Heart left ventricle (tissue), 16 donors: ENCODE measurements around the gene SLC10A7. TPM values are rescaled to one million over a fixed set of nuclear protein-coding genes. Genes with fewer than 3 reads are reported as not detected.

Experiments
- ATAC-seq, 4 donors: fragments of 200-7000 bp; cut with Tn5 transposase; one replicate each; pipeline ENCODE4 v1.9.1; 2020 to 2022; ENCODE audit warnings: moderate library complexity in 4 of 4, mild to moderate bottlenecking in 3 of 4, moderate number of reproducible peaks in 1 of 4
- DNase-seq, 5 donors: peaks; one replicate each; pipeline ENCODE4 v3.0.0-alpha.2; 2020
- H3K27ac ChIP-seq, 12 donors: fragments of 200-600 bp; sonication (generic) in 4 of 12; one replicate each; pipeline versions ENCODE4 v1.5.0 to v1.8.0; 2016 to 2022; ENCODE audit warnings: mild to moderate bottlenecking in 2 of 12
- H3K27me3 ChIP-seq, 9 donors: fragments of 200-600 bp; sonication (generic) in 2 of 9; one replicate each; pipeline versions ENCODE4 v1.5.1 to v1.8.0; 2016 to 2022; ENCODE audit warnings: mild to moderate bottlenecking in 3 of 9
- H3K36me3 ChIP-seq, 9 donors: fragments of 200-600 bp; sonication (generic) in 2 of 9; one replicate each; pipeline versions ENCODE4 v1.5.0 to v1.8.0; 2018 to 2022; ENCODE audit warnings: mild to moderate bottlenecking in 2 of 9
- H3K4me1 ChIP-seq, 12 donors: fragments of 200-600 bp; sonication (generic) in 4 of 12; one replicate each; pipeline versions ENCODE4 v1.5.0 to v1.8.0; 2016 to 2022; ENCODE audit warnings: mild to moderate bottlenecking in 3 of 12
- H3K4me3 ChIP-seq, 12 donors: fragments of 200-600 bp; sonication (generic) in 4 of 12; one replicate each; pipeline versions ENCODE4 v1.5.0 to v1.8.0; 2017 to 2022; ENCODE audit warnings: mild to moderate bottlenecking in 9 of 12, moderate library complexity in 4 of 12
- H3K9me3 ChIP-seq, 12 donors: fragments of 200-600 bp; sonication (generic) in 4 of 12; one replicate each; pipeline versions ENCODE4 v1.5.0 to v1.8.0; 2016 to 2022; ENCODE audit warnings: mild to moderate bottlenecking in 1 of 12
- POLR2A ChIP-seq, 2 donors: fragments of 450-650 bp; IDR thresholded peaks; one replicate each; pipeline ENCODE4 v1.6.1; 2017; ENCODE audit warnings: antibody characterized with exemption in 2 of 2, mild to moderate bottlenecking in 2 of 2, moderate library complexity in 2 of 2
- WGBS, 4 donors: extraction: QIAGEN DNeasy Blood & Tissue Kit in 2 of 4; methylation state at CpG; one replicate each; pipeline versions ENCODE4 v1.1.5 to v1.1.7; 2013 to 2018; 5-methylcytosine and 5-hydroxymethylcytosine counted together
- intact Hi-C, 10 donors: fragments of 100-400 bp; cut with DNase I; formaldehyde crosslinking; loops; one replicate each; pipeline versions ENCODE4 v1.11.1 to v1.14.2; 2022
- polyA plus RNA-seq, 2 donors: library from polyadenylated mRNA; stranded (reverse); fragments of 200-250 nt; gene quantifications; one replicate each; pipeline ENCODE4 v1.2.3, GENCODE V29; 2013
- total RNA-seq, 9 donors: library from RNA; depleted of rRNA in 2 of 9; stranded (reverse); fragments of >200 nt in 2 of 9; fragmentation: NEBNext Ultra II Directional in 3 of 9; extraction: Animal tissue kit (Norgen Biotek cat#: 25700) in 3 of 9; gene quantifications; one replicate each; pipeline versions ENCODE4 v1.1.0 to v1.2.4, GENCODE V29; 2016 to 2023
- TF ChIP-seq, protein P1 (sequence below), 12 donors: fragments of 200-600 bp; sonication (generic) in 4 of 12; IDR thresholded peaks; one replicate each; pipeline versions ENCODE4 v1.5.0 to v1.8.0; 2018 to 2022; ENCODE audit warnings: antibody characterized with exemption in 12 of 12, mild to moderate bottlenecking in 5 of 12
- donor health status: ischemic (EF 13 %, LVEDD 7.1; RV severe dilation, severe dysfunction).
- donor health status: healthy with polysubstance abuse.
- donor health status: DM: no; HTN: yes; CAD: no.
- donor health status: DM: no; HTN: no; CAD: no.
- donor health status: ischemic (EF 25% LVEDD 6.9; RV normal size, moderate dysfunction).
- donor health status: ischemic (EF 25% LVEDD 5.7; RV mildly dilated, moderate dysfunction).
- donor health status: healthy.
- donor health status: DM: yes; HTN: yes; CAD: no.
- donor health status: ischemic (EF 35%, LVEDD 5.7; RV mildly dilated, moderate dysfunction).
- donor health status: nonischemic (EF 11% LVEDD 7.7; RV severe dilation, severe dysfunction).
- donor health status: DM: yes; HTN: yes; CAD: no.
- donor health status: PGD.
- donor health status: ischemic (EF 29% LVEDD 5.4; RV normal size, mild dysfunction).
- donor health status: nonischemic (EF 23%, LVEDD 6.1; RV moderate dilation, normal function).

SLC10A7 gene
- total and polyA plus RNA-seq, 11 donors = 1.2 to 8.7 (median 3.1) TPM

DNA sequence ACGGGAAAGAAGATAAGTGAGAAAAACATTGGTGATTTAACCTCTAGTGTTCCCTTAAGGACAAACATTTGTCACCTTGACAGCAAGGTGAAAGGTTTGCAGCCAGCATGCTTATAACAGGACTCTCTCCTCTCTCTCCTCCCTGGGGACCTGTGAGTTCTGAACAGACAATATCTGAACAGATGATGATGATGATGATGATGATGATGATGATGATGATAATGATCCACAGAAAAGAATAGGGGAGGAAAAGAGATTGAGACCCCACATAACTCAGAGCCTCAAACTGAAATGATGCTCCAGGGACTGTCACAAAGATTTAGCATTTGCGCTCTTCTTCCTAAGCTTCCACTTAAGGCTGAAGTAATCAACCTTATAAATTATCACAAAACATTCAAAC lies 103.9 kb downstream of the SLC10A7 start:
- Histone ChIP-seq H3K36me3 (no peaks in the 10 kb centered on the region), H3K27ac (no peak overlapping the region), H3K9me3 (no peaks in the 10 kb centered on the region), H3K27me3 (no peaks in the 10 kb centered on the region), H3K4me3 (no peak overlapping the region), H3K4me1 (no peaks in the 10 kb centered on the region)
- intact Hi-C loops = no loop called here
- no peak for DNase-seq
- no peak for ATAC-seq
- no peak for TF ChIP-seq POLR2A (IDR thresholded peaks at IDR 0.05)
- TF ChIP-seq, protein P1, sequence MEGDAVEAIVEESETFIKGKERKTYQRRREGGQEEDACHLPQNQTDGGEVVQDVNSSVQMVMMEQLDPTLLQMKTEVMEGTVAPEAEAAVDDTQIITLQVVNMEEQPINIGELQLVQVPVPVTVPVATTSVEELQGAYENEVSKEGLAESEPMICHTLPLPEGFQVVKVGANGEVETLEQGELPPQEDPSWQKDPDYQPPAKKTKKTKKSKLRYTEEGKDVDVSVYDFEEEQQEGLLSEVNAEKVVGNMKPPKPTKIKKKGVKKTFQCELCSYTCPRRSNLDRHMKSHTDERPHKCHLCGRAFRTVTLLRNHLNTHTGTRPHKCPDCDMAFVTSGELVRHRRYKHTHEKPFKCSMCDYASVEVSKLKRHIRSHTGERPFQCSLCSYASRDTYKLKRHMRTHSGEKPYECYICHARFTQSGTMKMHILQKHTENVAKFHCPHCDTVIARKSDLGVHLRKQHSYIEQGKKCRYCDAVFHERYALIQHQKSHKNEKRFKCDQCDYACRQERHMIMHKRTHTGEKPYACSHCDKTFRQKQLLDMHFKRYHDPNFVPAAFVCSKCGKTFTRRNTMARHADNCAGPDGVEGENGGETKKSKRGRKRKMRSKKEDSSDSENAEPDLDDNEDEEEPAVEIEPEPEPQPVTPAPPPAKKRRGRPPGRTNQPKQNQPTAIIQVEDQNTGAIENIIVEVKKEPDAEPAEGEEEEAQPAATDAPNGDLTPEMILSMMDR (IDR thresholded peaks at IDR 0.05) = no peak
- 59 to 66% (median 64%) methylated on average over 2 of the region's 2 CpGs for WGBS, 4 donors

DNA sequence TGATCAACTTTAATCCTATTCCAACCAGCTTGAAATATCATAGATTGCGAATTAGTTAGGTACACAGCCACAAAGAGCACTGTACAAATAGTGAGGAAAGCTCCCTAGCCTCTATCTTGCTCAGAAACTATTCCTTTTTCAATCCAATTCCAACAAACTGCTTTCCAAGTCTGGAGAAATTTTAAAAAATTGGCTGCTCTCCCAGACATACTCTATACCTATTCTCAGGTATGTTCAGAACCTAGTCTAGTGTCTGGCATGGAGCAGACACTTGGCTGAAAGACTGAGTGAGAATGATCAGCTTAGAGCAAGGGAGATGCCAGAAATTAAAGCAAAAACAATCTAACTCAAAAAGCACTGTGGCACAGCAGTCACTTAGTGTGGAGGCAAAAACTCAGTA lies 105.9 kb downstream of the SLC10A7 start:
- ATAC-seq (no peak), DNase-seq (no peak)
- 94 to 98% (median 96%) methylated on average over 1 of the region's 1 CpG for WGBS, 4 donors
- no peak overlapping the region for H3K27ac ChIP-seq
- H3K4me3 ChIP-seq = no peak overlapping the region
- TF ChIP-seq POLR2A (IDR thresholded peaks at IDR 0.05) = no peak
- TF ChIP-seq, protein P1 (IDR thresholded peaks at IDR 0.05) = no peak
- H3K9me3 ChIP-seq = no peaks in the 10 kb centered on the region
- H3K4me1 ChIP-seq = no peaks in the 10 kb centered on the region
- H3K27me3 ChIP-seq = no peaks in the 10 kb centered on the region
- intact Hi-C loops = no loop called here
- H3K36me3 ChIP-seq = no peaks in the 10 kb centered on the region

GRCh38 chr4:146407669-146408084 lies 114.1 kb downstream of the SLC10A7 start:
- Histone ChIP-seq H3K4me3 (no peak overlapping the region), H3K27me3 (no peaks in the 10 kb centered on the region), H3K4me1 (peaks cover 0 to 4% (median 0%) of the 10 kb centered on the region in 12 donors), H3K27ac (peak overlapping the region in 7 of 12 donors; percentile 3 to 53 (median 30)), H3K36me3 (no peaks in the 10 kb centered on the region), H3K9me3 (no peaks in the 10 kb centered on the region)
- TF ChIP-seq, protein P1 (IDR thresholded peaks at IDR 0.05) = no peak
- no peak for TF ChIP-seq POLR2A (IDR thresholded peaks at IDR 0.05)
- 43 to 67% (median 55%) methylated on average over 4 of the region's 4 CpGs for WGBS, 4 donors
- intact Hi-C loops = no loop called here
- no peak for DNase-seq
- peak in 3 of 4 donors; percentile 22 to 94 (median 52) for ATAC-seq

GRCh38 chr4:146407257-146407656 lies 114.5 kb downstream of the SLC10A7 start:
- no peak for DNase-seq
- intact Hi-C loops = no loop called here
- H3K27me3 ChIP-seq = no peaks in the 10 kb centered on the region
- H3K9me3 ChIP-seq = no peaks in the 10 kb centered on the region
- H3K27ac ChIP-seq = peak overlapping the region in 7 of 12 donors; percentile 3 to 53 (median 30)
- H3K36me3 ChIP-seq = no peaks in the 10 kb centered on the region
- ATAC-seq = no peak
- TF ChIP-seq, protein P1 (IDR thresholded peaks at IDR 0.05) = no peak
- TF ChIP-seq POLR2A (IDR thresholded peaks at IDR 0.05) = no peak
- H3K4me1 ChIP-seq = peaks cover 0 to 4% (median 0%) of the 10 kb centered on the region in 12 donors
- no peak overlapping the region for H3K4me3 ChIP-seq
- WGBS, 4 donors = 64 to 78% (median 71%) methylated on average over 3 of the region's 3 CpGs
